Heart right ventricle (tissue), 16 donors: ENCODE results near the gene MPV17. TPM values are rescaled to one million over a fixed set of nuclear protein-coding genes. Genes with fewer than 3 reads are reported as not detected.

Experiments
- ATAC-seq, 8 donors: fragments of 200-7000 bp; cut with Tn5 transposase; one replicate each; pipeline ENCODE4 v1.9.1; 2020; ENCODE audit warnings: mild to moderate bottlenecking in 8 of 8, moderate library complexity in 8 of 8, moderate number of reproducible peaks in 1 of 8
- DNase-seq, 2 donors: peaks; one replicate each; pipeline ENCODE4 v3.0.0-alpha.2; 2020
- H3K27ac ChIP-seq, 10 donors: fragments of 200-600 bp; sonication (generic) in 2 of 10; one replicate each; pipeline versions ENCODE4 v1.5.0 to v1.8.0; 2020 to 2022; ENCODE audit warnings: mild to moderate bottlenecking in 3 of 10
- H3K27me3 ChIP-seq, 7 donors: fragments of 200-600 bp; one replicate each; pipeline ENCODE4 v1.8.0; 2021 to 2022; ENCODE audit warnings: mild to moderate bottlenecking in 2 of 7
- H3K36me3 ChIP-seq, 9 donors: fragments of 200-600 bp; sonication (generic) in 1 of 9; one replicate each; pipeline versions ENCODE4 v1.5.0 to v1.8.0; 2020 to 2022; ENCODE audit warnings: mild to moderate bottlenecking in 2 of 9
- H3K4me1 ChIP-seq, 9 donors: fragments of 200-600 bp; sonication (generic) in 1 of 9; one replicate each; pipeline versions ENCODE4 v1.5.0 to v1.8.0; 2020 to 2022; ENCODE audit warnings: mild to moderate bottlenecking in 4 of 9
- H3K4me3 ChIP-seq, 10 donors: fragments of 200-600 bp; sonication (generic) in 2 of 10; one replicate each; pipeline versions ENCODE4 v1.5.0 to v1.8.0; 2020 to 2022; ENCODE audit warnings: mild to moderate bottlenecking in 7 of 10, moderate library complexity in 2 of 10
- H3K9me3 ChIP-seq, 11 donors: fragments of 200-600 bp in 10 of 11; sonication (generic) in 2 of 11; one replicate each; pipeline versions ENCODE4 v1.5.0 to v1.8.0; 2013 to 2022; ENCODE audit warnings: mild to moderate bottlenecking in 2 of 11, control low read depth in 1 of 11, moderate library complexity in 1 of 11
- CTCF ChIP-seq, 9 donors: fragments of 200-600 bp; sonication (generic) in 2 of 9; IDR thresholded peaks; one replicate each; pipeline versions ENCODE4 v1.5.0 to v1.8.0; 2021 to 2022; ENCODE audit warnings: antibody characterized with exemption in 9 of 9, mild to moderate bottlenecking in 5 of 9, moderate library complexity in 1 of 9
- WGBS, 2 donors: extraction: QIAGEN DNeasy Blood & Tissue Kit; methylation state at CpG; one replicate each; pipeline ENCODE4 v1.1.7; 2013; ENCODE audit warnings: inconsistent platforms in 1 of 2; 5-methylcytosine and 5-hydroxymethylcytosine counted together
- intact Hi-C, 10 donors: fragments of 100-400 bp; cut with DNase I; formaldehyde crosslinking; loops; one replicate each; pipeline versions ENCODE4 v1.11.1 to v1.14.2; 2022
- long read RNA-seq, 3 donors: library from polyadenylated mRNA; unstranded; transcript quantifications; one replicate each; pipeline ENCODE4 v2.0.0, GENCODE V29; 2020 to 2021
- polyA plus RNA-seq, 2 donors: library from polyadenylated mRNA; stranded (reverse); fragments of 200-250 nt; gene quantifications; one replicate each; pipeline ENCODE4 v1.2.3, GENCODE V29; 2013
- total RNA-seq, 10 donors: library from RNA; stranded (reverse); fragmentation: NEBNext Ultra II Directional in 3 of 10; extraction: Animal tissue kit (Norgen Biotek cat#: 25700) in 3 of 10; gene quantifications; one replicate each; pipeline versions ENCODE4 v1.2.1 to v1.2.4, GENCODE V29; 2021 to 2023
- donor health status: Arrhythmogenic right ventricular cardiomyopathy.
- donor health status: ischemic (EF 13 %, LVEDD 7.1; RV severe dilation, severe dysfunction).
- donor health status: healthy with polysubstance abuse.
- donor health status: DM: no; HTN: yes; CAD: no.
- donor health status: DM: no; HTN: no; CAD: no.
- donor health status: ischemic (EF 25% LVEDD 6.9; RV normal size, moderate dysfunction).
- donor health status: ischemic (EF 25% LVEDD 5.7; RV mildly dilated, moderate dysfunction).
- donor health status: healthy.
- donor health status: DM: yes; HTN: yes; CAD: no.
- donor health status: Ischemic cardiomyopathy.
- donor health status: ischemic (EF 35%, LVEDD 5.7; RV mildly dilated, moderate dysfunction).
- donor health status: nonischemic (EF 11% LVEDD 7.7; RV severe dilation, severe dysfunction).
- donor health status: DM: yes; HTN: yes; CAD: no.
- donor health status: PGD.
- donor health status: ischemic (EF 29% LVEDD 5.4; RV normal size, mild dysfunction).
- donor health status: nonischemic (EF 23%, LVEDD 6.1; RV moderate dilation, normal function).

The MPV17 gene
- total RNA-seq (10 to 100 TPM; 40.8 to 84.9 (median 66.6) TPM), polyA plus RNA-seq (100 to 1,000 TPM in 1 of 2 donors, 10 to 100 TPM in 1; 93.9 to 220 TPM)
- long read RNA-seq, donor 1, transcript MPV17-201 (7 exons, 998 nt): minor isoform, 5 of 31 reads
- long read RNA-seq, donor 1, transcript MPV17-203 (8 exons, 1,005 nt): major isoform, 22 of 31 reads
- long read RNA-seq, donor 1, partial matches to known transcripts: 1 of 31 reads
- long read RNA-seq, donor 1, other reads (novel, unspliced or antisense): 1 of 31 reads
- long read RNA-seq, donor 2, transcript MPV17-203 (8 exons, 1,005 nt): major isoform, 30 of 45 reads
- long read RNA-seq, donor 2, partial matches to known transcripts: 2 of 45 reads
- long read RNA-seq, donor 2, other reads (novel, unspliced or antisense): 7 of 45 reads
- long read RNA-seq, donor 3, transcript MPV17-203 (8 exons, 1,005 nt): minor isoform, 6 of 21 reads
- long read RNA-seq, donor 3, transcript MPV17-218 (1 exons, 2,315 nt): major isoform, 8 of 21 reads
- long read RNA-seq, donor 3, partial matches to known transcripts: 1 of 21 reads
- long read RNA-seq, donor 3, other reads (novel, unspliced or antisense): 4 of 21 reads

- Histone ChIP-seq H3K27me3 (no peaks in the 10 kb centered on the region), H3K4me1 (peaks cover 6 to 41% (median 30%) of the 10 kb centered on the region in 9 donors), H3K27ac (peak within 1 kb of the TSS; percentile 78 to 98 (median 95)), H3K36me3 (peaks cover 0 to 36% (median 23%) of the 10 kb centered on the region in 9 donors), H3K9me3 (no peaks in the 10 kb centered on the region), H3K4me3 (peak within 1 kb of the TSS; percentile 29 to 87 (median 76))
- ATAC-seq (peak; percentile 87 to 97 (median 94)), DNase-seq (peak; percentile 89 to 93)
- intact Hi-C loops: loop anchor here in 5 of 10 donors (2.0 to 5.0 kb wide), 3 partner anchors 34 to 49 kb away; partner anchors contain the start of genes GTF3C2 (in 4 of the 5), EIF2B4 (in 2 of the 5) and SNX17 (in 2 of the 5)
- 0% methylated on average over 39 of the region's 39 CpGs for WGBS, 2 donors
- TF ChIP-seq CTCF (IDR thresholded peaks at IDR 0.05): no peak
Observed at GRCh38 chr2:27322766-27323595, at the start of gene MPV17. Gene MPV17 (minus strand): TSS chr2:27323097. CDS start chr2:27322517, 580 bp downstream.

GRCh38 chr2:27370816-27371620, 48.1 kb upstream of the MPV17 start:
- Histone ChIP-seq H3K36me3 (peaks cover 0 to 71% (median 58%) of the 10 kb centered on the region in 9 donors), H3K4me3 (peak overlapping the region; percentile 54 to 99 (median 92)), H3K4me1 (peaks cover 7 to 39% (median 32%) of the 10 kb centered on the region in 9 donors), H3K27me3 (no peaks in the 10 kb centered on the region), H3K27ac (peak overlapping the region; percentile 15 to 96 (median 92)), H3K9me3 (no peaks in the 10 kb centered on the region)
- TF ChIP-seq CTCF (IDR thresholded peaks at IDR 0.05): no peak
- DNase-seq: peak; percentile 41 to 45
- peak; percentile 27 to 61 (median 39) for ATAC-seq
- WGBS, 2 donors: 0 to 1% methylated on average over 44 to 46 of the region's 46 CpGs
- intact Hi-C loops: loop anchor here in 3 of 10 donors (2.0 to 10.0 kb wide), 4 partner anchors 14 to 596 kb away; partner anchors contain the start of genes GTF3C2 (in 2 of the 3), MPV17 (in 2 of the 3) and NRBP1 (in 1 of the 3)

GRCh38 chr2:27370026-27370815, 47.3 kb upstream of the MPV17 start, which contains the start of the genes EIF2B4 and SNX17:
Gene EIF2B4 (minus strand): TSS chr2:27370338. CDS start chr2:27370314, 24 bp downstream.
Gene SNX17 (plus strand): TSS chr2:27370616. CDS start chr2:27370744, 128 bp downstream.
- Histone ChIP-seq H3K36me3 (peaks cover 0 to 70% (median 56%) of the 10 kb centered on the region in 9 donors), H3K4me3 (peak within 1 kb of the TSS; percentile 54 to 99 (median 92)), H3K27me3 (no peaks in the 10 kb centered on the region), H3K27ac (peak within 1 kb of the TSS; percentile 77 to 96 (median 93)), H3K9me3 (no peaks in the 10 kb centered on the region), H3K4me1 (peaks cover 7 to 39% (median 32%) of the 10 kb centered on the region in 9 donors)
- TF ChIP-seq CTCF (IDR thresholded peaks at IDR 0.05): peak; percentile 22 to 95 (median 75)
- peak; percentile 99 to 100 for DNase-seq
- intact Hi-C loops: loop anchor here in 3 of 10 donors (2.0 to 10.0 kb wide), 4 partner anchors 13 to 595 kb away; partner anchors contain the start of genes GTF3C2 (in 2 of the 3), MPV17 (in 2 of the 3) and NRBP1 (in 1 of the 3)
- whole genome bisulfite sequencing, 2 donors: 0% methylated on average over 83 to 85 of the region's 85 CpGs
- ATAC-seq: peak; percentile 94 to 97 (median 96)
